OCI-LY1 (cell line): ENCODE data around the gene FRMD5.

Source experiments
- H2AFZ ChIP-seq: fragments of 200-600 bp; sonication (generic), shearing (Covaris generic); 2 replicates; pipeline ENCODE4 v1.6.0; 2014; ENCODE audit warnings: antibody characterized with exemption, mild to moderate bottlenecking, low read length
- H3F3A ChIP-seq: fragments of 200-600 bp; sonication (generic), shearing (Covaris generic); 2 replicates; pipeline ENCODE4 v1.6.0; 2014; ENCODE audit warnings: mild to moderate bottlenecking, antibody characterized with exemption, low read length, moderate library complexity; ENCODE audit not compliant: insufficient read depth
- H3K27ac ChIP-seq: fragments of 200-600 bp; sonication (generic); 2 replicates; pipeline ENCODE4 v1.5.1; 2014; ENCODE audit warnings: low read length, mixed run types, mild to moderate bottlenecking, low read depth; ENCODE audit not compliant: poor library complexity, severe bottlenecking
- H3K27me3 ChIP-seq: fragments of 200-600 bp; sonication (generic); 2 replicates; pipeline ENCODE4 v1.6.0; 2014; ENCODE audit warnings: antibody characterized with exemption, mild to moderate bottlenecking, low read length, moderate library complexity; ENCODE audit not compliant: insufficient read depth
- H3K36me3 ChIP-seq: fragments of 200-600 bp; sonication (generic); 2 replicates; pipeline ENCODE4 v1.6.1; 2014; ENCODE audit warnings: mild to moderate bottlenecking, antibody characterized with exemption, low read length, moderate library complexity, mixed read lengths; ENCODE audit not compliant: insufficient read depth
- H3K4me1 ChIP-seq: fragments of 200-600 bp; sonication (generic); 2 replicates; pipeline ENCODE4 v1.5.1; 2014; ENCODE audit warnings: mild to moderate bottlenecking, low read length, moderate library complexity; ENCODE audit not compliant: insufficient read depth, severe bottlenecking
- H3K4me2 ChIP-seq: fragments of 200-600 bp; sonication (generic), shearing (Covaris generic); 2 replicates; pipeline ENCODE4 v1.6.1; 2014; ENCODE audit warnings: low read length
- H3K4me3 ChIP-seq: fragments of 200-600 bp; sonication (generic); 2 replicates; pipeline ENCODE4 v1.5.1; 2014; ENCODE audit warnings: low read length, low read depth, mild to moderate bottlenecking, mixed read lengths; ENCODE audit not compliant: poor library complexity, severe bottlenecking
- H3K79me2 ChIP-seq: fragments of 200-600 bp; shearing (Covaris generic); 2 replicates; pipeline ENCODE4 v1.6.1; 2016; ENCODE audit warnings: mixed run types, low read length, mixed read lengths; ENCODE audit not compliant: insufficient read depth
- H3K9ac ChIP-seq: fragments of 200-600 bp; sonication (generic), shearing (Covaris generic); 2 replicates; pipeline ENCODE4 v1.6.1; 2014; ENCODE audit warnings: mild to moderate bottlenecking, low read length, mixed read lengths
- H3K9me2 ChIP-seq: fragments of 200-600 bp; sonication (generic), shearing (Covaris generic); 2 replicates; pipeline ENCODE4 v1.6.1; 2014; ENCODE audit warnings: low read depth, mild to moderate bottlenecking, low read length, mixed read lengths
- H3K9me3 ChIP-seq: fragments of 200-600 bp; shearing (Covaris generic); 2 replicates; pipeline ENCODE4 v1.6.1; 2014; ENCODE audit warnings: low read length, mixed read lengths
- H4K20me1 ChIP-seq: fragments of 200-600 bp; sonication (generic), shearing (Covaris generic); 2 replicates; pipeline ENCODE4 v1.6.0; 2016; ENCODE audit warnings: mild to moderate bottlenecking, low read length; ENCODE audit not compliant: insufficient read depth
- CTCF ChIP-seq: fragments of 200-600 bp; sonication (generic), shearing (Covaris generic); IDR thresholded peaks from 2 replicates; pipeline ENCODE4 v1.5.1; 2017; ENCODE audit warnings: mild to moderate bottlenecking, antibody characterized with exemption, low read length, moderate library complexity, mixed read lengths
- EZH2 ChIP-seq: fragments of 200-600 bp; sonication (generic), shearing (Covaris generic); IDR thresholded peaks from 2 replicates; pipeline ENCODE4 v1.8.0; 2017; ENCODE audit warnings: borderline replicate concordance, mixed run types, mild to moderate bottlenecking, antibody characterized with exemption, low read length, moderate library complexity, mixed read lengths

FRMD5 gene

GRCh38 chr15:44066211-44066827, 128.8 kb downstream of the FRMD5 start:
- no peak overlapping the region for H3K4me2 ChIP-seq
- no peaks in the 10 kb centered on the region for H4K20me1 ChIP-seq
- TF ChIP-seq EZH2 (no peak), CTCF (peak; percentile 88)
- H2AFZ ChIP-seq = no peak overlapping the region
- no peaks in the 10 kb centered on the region for H3F3A ChIP-seq
- no peaks in the 10 kb centered on the region for H3K9me3 ChIP-seq
- H3K4me3 ChIP-seq = no peak overlapping the region
- H3K4me1 ChIP-seq = no peaks in the 10 kb centered on the region
- H3K9ac ChIP-seq = no peak overlapping the region
- H3K36me3 ChIP-seq = no peaks in the 10 kb centered on the region
- no peak overlapping the region for H3K27ac ChIP-seq
- H3K27me3 ChIP-seq = no peaks in the 10 kb centered on the region
- no peaks in the 10 kb centered on the region for H3K9me2 ChIP-seq
- H3K79me2 ChIP-seq = no peaks in the 10 kb centered on the region

GRCh38 chr15:44064706-44065105, 130.4 kb downstream of the FRMD5 start:
- Histone ChIP-seq H2AFZ (no peak overlapping the region), H3K9me2 (no peaks in the 10 kb centered on the region), H3K4me3 (no peak overlapping the region), H4K20me1 (no peaks in the 10 kb centered on the region), H3K4me2 (no peak overlapping the region), H3F3A (no peaks in the 10 kb centered on the region), H3K27ac (no peak overlapping the region), H3K9ac (no peak overlapping the region), H3K79me2 (no peaks in the 10 kb centered on the region), H3K4me1 (no peaks in the 10 kb centered on the region), H3K9me3 (no peaks in the 10 kb centered on the region), H3K36me3 (no peaks in the 10 kb centered on the region), H3K27me3 (peaks cover 3% of the 10 kb centered on the region; the same call in 1 of the 2 replicates)
- no peak for TF ChIP-seq CTCF
- no peak for TF ChIP-seq EZH2

- H3K9me2 ChIP-seq = no peaks in the 10 kb centered on the region
- H3K4me2 ChIP-seq = no peak overlapping the region
- TF ChIP-seq EZH2 (no peak), CTCF (no peak)
- no peak overlapping the region for H3K9ac ChIP-seq
- no peaks in the 10 kb centered on the region for H3F3A ChIP-seq
- H3K4me3 ChIP-seq = no peak overlapping the region
- no peaks in the 10 kb centered on the region for H3K4me1 ChIP-seq
- H3K36me3 ChIP-seq = no peaks in the 10 kb centered on the region
- no peak overlapping the region for H2AFZ ChIP-seq
- no peaks in the 10 kb centered on the region for H3K79me2 ChIP-seq
- no peak overlapping the region for H3K27ac ChIP-seq
- peaks cover 7% of the 10 kb centered on the region; the same call in 1 of the 2 replicates for H3K27me3 ChIP-seq
- H3K9me3 ChIP-seq = no peaks in the 10 kb centered on the region
- H4K20me1 ChIP-seq = no peaks in the 10 kb centered on the region
Measured at GRCh38 chr15:44058126-44058525, 136.9 kb downstream of the FRMD5 start.
